SHP77 treated with DMSO at 0.1 percent for 48 hours (cell line): ENCODE measurements around the gene NLRP5.
A peak's percentile ranks its signal among the peaks of the same experiment; 100 is the strongest.
"Not testable (repeated sequence)": the region's sequence is repeated elsewhere in the genome, so short reads cannot be mapped to it uniquely, and the experiment has no call there.

ENCODE experiments used
- DNase-seq: peaks from one replicate; lab custom pipeline; 2025; lab: John Stamatoyannopoulos, UW

Gene NLRP5

GRCh38 chr19:56076498-56076897 is 89.9 kb downstream of the NLRP5 start:
- no peak for DNase-seq

GRCh38 chr19:56079609-56080008 is 93.0 kb downstream of the NLRP5 start:
- DNase-seq = no peak

GRCh38 chr19:56080669-56081401 is 94.3 kb downstream of the NLRP5 start:
- DNase-seq = peak; percentile 15

- no peak for DNase-seq
These were observed 97.1 kb downstream of the NLRP5 start for GRCh38 chr19:56083668-56084067.

- DNase-seq = no peak
These were observed 98.4 kb downstream of the NLRP5 start for GRCh38 chr19:56084835-56085536.

- DNase-seq = no peak
These were observed 99.1 kb downstream of the NLRP5 start for GRCh38 chr19:56085571-56086275.

GRCh38 chr19:56086671-56087430 is 100.3 kb downstream of the NLRP5 start:
- DNase-seq = no peak

- no peak for DNase-seq
These were observed 101.3 kb downstream of the NLRP5 start for GRCh38 chr19:56087647-56088496.

GRCh38 chr19:56088497-56089215 is 102.1 kb downstream of the NLRP5 start:
- no peak for DNase-seq

- DNase-seq = no peak
These were observed 102.8 kb downstream of the NLRP5 start for GRCh38 chr19:56089344-56089743.

- no peak for DNase-seq
These were observed 104.5 kb downstream of the NLRP5 start for GRCh38 chr19:56091066-56091490.

- no peak for DNase-seq
These were observed 105.4 kb downstream of the NLRP5 start for GRCh38 chr19:56091751-56092546.

- no peak for DNase-seq
These were observed 106.4 kb downstream of the NLRP5 start for GRCh38 chr19:56092685-56093631.

GRCh38 chr19:56094449-56094848 is 107.9 kb downstream of the NLRP5 start:
- DNase-seq = no peak

- no peak for DNase-seq
These were observed 110.1 kb downstream of the NLRP5 start for GRCh38 chr19:56096665-56097064.

GRCh38 chr19:56097306-56097705 is 110.7 kb downstream of the NLRP5 start:
- no peak for DNase-seq

GRCh38 chr19:56097776-56098175 is 111.2 kb downstream of the NLRP5 start:
- DNase-seq = no peak

- not testable (repeated sequence) for DNase-seq
These were observed 111.7 kb downstream of the NLRP5 start for GRCh38 chr19:56098237-56098636.
